ENCODE measurements around the gene AGTPBP1.

DNA sequence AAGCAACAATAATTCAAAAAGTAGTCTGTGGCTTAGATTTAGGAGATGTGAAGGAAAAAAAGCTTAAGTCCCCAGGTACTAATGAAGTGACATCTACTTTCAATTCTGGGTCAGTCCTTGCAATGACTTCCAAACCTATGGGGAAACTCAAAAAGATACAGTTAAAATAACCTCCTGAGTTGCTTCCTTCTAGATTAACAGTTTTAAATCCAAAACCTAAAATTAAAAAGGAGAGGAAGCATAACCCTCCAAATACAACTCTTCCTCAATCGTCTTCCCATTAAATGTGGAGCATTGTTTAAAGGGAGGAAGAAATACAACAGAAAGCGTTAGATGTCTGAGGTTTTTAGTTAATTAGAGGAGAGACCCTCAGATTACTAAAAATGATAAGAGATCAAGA is 75.7 kb downstream of the AGTPBP1 start:
- TF ChIP-seq, protein P1, sequence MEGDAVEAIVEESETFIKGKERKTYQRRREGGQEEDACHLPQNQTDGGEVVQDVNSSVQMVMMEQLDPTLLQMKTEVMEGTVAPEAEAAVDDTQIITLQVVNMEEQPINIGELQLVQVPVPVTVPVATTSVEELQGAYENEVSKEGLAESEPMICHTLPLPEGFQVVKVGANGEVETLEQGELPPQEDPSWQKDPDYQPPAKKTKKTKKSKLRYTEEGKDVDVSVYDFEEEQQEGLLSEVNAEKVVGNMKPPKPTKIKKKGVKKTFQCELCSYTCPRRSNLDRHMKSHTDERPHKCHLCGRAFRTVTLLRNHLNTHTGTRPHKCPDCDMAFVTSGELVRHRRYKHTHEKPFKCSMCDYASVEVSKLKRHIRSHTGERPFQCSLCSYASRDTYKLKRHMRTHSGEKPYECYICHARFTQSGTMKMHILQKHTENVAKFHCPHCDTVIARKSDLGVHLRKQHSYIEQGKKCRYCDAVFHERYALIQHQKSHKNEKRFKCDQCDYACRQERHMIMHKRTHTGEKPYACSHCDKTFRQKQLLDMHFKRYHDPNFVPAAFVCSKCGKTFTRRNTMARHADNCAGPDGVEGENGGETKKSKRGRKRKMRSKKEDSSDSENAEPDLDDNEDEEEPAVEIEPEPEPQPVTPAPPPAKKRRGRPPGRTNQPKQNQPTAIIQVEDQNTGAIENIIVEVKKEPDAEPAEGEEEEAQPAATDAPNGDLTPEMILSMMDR (IDR thresholded peaks at IDR 0.05; ENCODE audit: control extremely low read depth in 1 of 3, insufficient read depth in 1 of 3, low read depth in 1 of 3, low read length in 3 of 3), result no peak
- no peak for TF ChIP-seq MAFK (IDR thresholded peaks at IDR 0.05; ENCODE audit: low read depth, low read length)
- TF ChIP-seq SP4 (IDR thresholded peaks at IDR 0.05; ENCODE audit: low read length), result no peak
- TF ChIP-seq, protein P2, sequence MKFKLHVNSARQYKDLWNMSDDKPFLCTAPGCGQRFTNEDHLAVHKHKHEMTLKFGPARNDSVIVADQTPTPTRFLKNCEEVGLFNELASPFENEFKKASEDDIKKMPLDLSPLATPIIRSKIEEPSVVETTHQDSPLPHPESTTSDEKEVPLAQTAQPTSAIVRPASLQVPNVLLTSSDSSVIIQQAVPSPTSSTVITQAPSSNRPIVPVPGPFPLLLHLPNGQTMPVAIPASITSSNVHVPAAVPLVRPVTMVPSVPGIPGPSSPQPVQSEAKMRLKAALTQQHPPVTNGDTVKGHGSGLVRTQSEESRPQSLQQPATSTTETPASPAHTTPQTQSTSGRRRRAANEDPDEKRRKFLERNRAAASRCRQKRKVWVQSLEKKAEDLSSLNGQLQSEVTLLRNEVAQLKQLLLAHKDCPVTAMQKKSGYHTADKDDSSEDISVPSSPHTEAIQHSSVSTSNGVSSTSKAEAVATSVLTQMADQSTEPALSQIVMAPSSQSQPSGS (IDR thresholded peaks at IDR 0.05; ENCODE audit: low read length), result no peak
- TF ChIP-seq POLR2A (IDR thresholded peaks at IDR 0.05; ENCODE audit: control extremely low read depth in 1 of 2, low read depth in 2 of 2, low read length in 2 of 2), result no peak
- no peak for TF ChIP-seq EP300 (IDR thresholded peaks at IDR 0.05; ENCODE audit: borderline replicate concordance in 1 of 2, low read depth in 2 of 2, low read length in 2 of 2)
- TF ChIP-seq PHF8 (conservative IDR thresholded peaks at IDR 0.05; ENCODE audit: low read depth, low read length), result no peak

Measured in H1 (cell line).